H9 (cell line): ENCODE data around the gene KRTAP10-11. TPM values are rescaled to one million over a fixed set of nuclear protein-coding genes. Genes with fewer than 3 reads are reported as not detected.

Experiments used
- DNase-seq: peaks from one replicate; pipeline ENCODE4 v3.0.0-alpha.2; 2017
- H2AFZ ChIP-seq: one replicate; pipeline ENCODE4 v1.6.1; 2013; ENCODE audit warnings: mild to moderate bottlenecking, low read length, control low read depth, moderate library complexity
- H2AK5ac ChIP-seq: 2 replicates; pipeline ENCODE4 v1.6.1; 2013; ENCODE audit warnings: low read length, control low read depth, mixed read lengths; ENCODE audit not compliant: insufficient read length
- H2BK120ac ChIP-seq: one replicate; pipeline ENCODE4 v1.6.1; 2013; ENCODE audit warnings: low read depth, mild to moderate bottlenecking, low read length, control low read depth, inconsistent platforms; ENCODE audit not compliant: poor library complexity, severe bottlenecking
- H2BK12ac ChIP-seq: 2 replicates; pipeline ENCODE4 v1.6.1; 2013; ENCODE audit warnings: low read length, control low read depth, mixed read lengths, low read depth; ENCODE audit not compliant: insufficient read length
- H2BK15ac ChIP-seq: 2 replicates; pipeline ENCODE4 v1.6.1; 2013; ENCODE audit warnings: low read depth, low read length, control low read depth
- H2BK20ac ChIP-seq: one replicate; pipeline ENCODE4 v1.6.1; 2013; ENCODE audit warnings: low read depth, mild to moderate bottlenecking, low read length, control low read depth, inconsistent platforms; ENCODE audit not compliant: poor library complexity, severe bottlenecking
- H2BK5ac ChIP-seq: 2 replicates; pipeline ENCODE4 v1.6.1; 2013; ENCODE audit warnings: low read length, control low read depth, mixed read lengths; ENCODE audit not compliant: insufficient read length
- H3K14ac ChIP-seq: 2 replicates; pipeline ENCODE4 v1.6.1; 2013; ENCODE audit warnings: low read length, control low read depth; ENCODE audit not compliant: insufficient read depth
- H3K18ac ChIP-seq: 2 replicates; pipeline ENCODE4 v1.6.1; 2013; ENCODE audit warnings: low read depth, mild to moderate bottlenecking, mixed read lengths, low read length, control low read depth; ENCODE audit not compliant: insufficient read length
- H3K23ac ChIP-seq: 2 replicates; pipeline ENCODE4 v1.6.1; 2013; ENCODE audit warnings: low read length, control low read depth, mixed read lengths, low read depth; ENCODE audit not compliant: insufficient read length
- H3K23me2 ChIP-seq: 2 replicates; pipeline ENCODE4 v1.6.1; 2013; ENCODE audit warnings: low read depth, mild to moderate bottlenecking, mixed read lengths, low read length, control low read depth; ENCODE audit not compliant: insufficient read length, poor library complexity, severe bottlenecking
- H3K27ac ChIP-seq: 2 replicates; pipeline ENCODE4 v1.5.1; 2013; ENCODE audit warnings: low read length, control low read depth, mixed read lengths, low read depth; ENCODE audit not compliant: insufficient read length
- H3K27me3 ChIP-seq: 2 replicates; pipeline ENCODE4 v1.6.1; 2013; ENCODE audit warnings: low read length, control low read depth, inconsistent platforms; ENCODE audit not compliant: insufficient read depth
- H3K4ac ChIP-seq: 2 replicates; pipeline ENCODE4 v1.6.1; 2013; ENCODE audit warnings: low read depth, mild to moderate bottlenecking, control low read depth, inconsistent platforms, low read length, moderate library complexity
- H3K4me1 ChIP-seq: 2 replicates; pipeline ENCODE4 v1.6.1; 2013; ENCODE audit warnings: low read length, control low read depth, inconsistent platforms; ENCODE audit not compliant: insufficient read depth
- H3K4me2 ChIP-seq: 2 replicates; pipeline ENCODE4 v1.6.1; 2013; ENCODE audit warnings: low read length, control low read depth, mixed read lengths; ENCODE audit not compliant: insufficient read length, insufficient read depth
- H3K56ac ChIP-seq: 2 replicates; pipeline ENCODE4 v1.6.1; 2013; ENCODE audit warnings: low read depth, mild to moderate bottlenecking, mixed read lengths, low read length, control low read depth; ENCODE audit not compliant: insufficient read length
- H3K79me1 ChIP-seq: 2 replicates; pipeline ENCODE4 v1.6.1; 2013; ENCODE audit warnings: low read depth, mild to moderate bottlenecking, moderate library complexity, low read length, control low read depth, inconsistent platforms; ENCODE audit not compliant: insufficient read depth, poor library complexity, severe bottlenecking
- H3K79me2 ChIP-seq: 2 replicates; pipeline ENCODE4 v1.6.1; 2013; ENCODE audit warnings: low read length, control low read depth, inconsistent platforms; ENCODE audit not compliant: insufficient read depth
- H3K9ac ChIP-seq: 2 replicates; pipeline ENCODE4 v1.6.1; 2013; ENCODE audit warnings: low read length, control low read depth, mixed read lengths; ENCODE audit not compliant: insufficient read length; ENCODE audit errors: extremely low read depth
- H3K9me3 ChIP-seq: one replicate; pipeline ENCODE4 v1.6.1; 2013; ENCODE audit warnings: low read depth, low read length, inconsistent platforms; ENCODE audit not compliant: control insufficient read depth
- H3T11ph ChIP-seq: one replicate; pipeline ENCODE4 v1.6.1; 2013; ENCODE audit warnings: mild to moderate bottlenecking, low read length, control low read depth, inconsistent platforms
- H4K20me1 ChIP-seq: one replicate; pipeline ENCODE4 v1.6.1; 2013; ENCODE audit not compliant: control insufficient read depth, insufficient read length, insufficient read depth
- H4K5ac ChIP-seq: 2 replicates; pipeline ENCODE4 v1.6.1; 2013; ENCODE audit warnings: low read depth, mild to moderate bottlenecking, mixed read lengths, low read length, control low read depth; ENCODE audit not compliant: insufficient read length
- H4K8ac ChIP-seq: replicated peaks from 2 replicates; pipeline ENCODE4 v1.6.1; 2013; ENCODE audit warnings: low read length, control low read depth, mixed read lengths, low read depth; ENCODE audit not compliant: insufficient read length
- H4K91ac ChIP-seq: 2 replicates; pipeline ENCODE4 v1.6.1; 2013; ENCODE audit warnings: low read depth, mild to moderate bottlenecking, moderate library complexity, mixed read lengths, low read length, control low read depth; ENCODE audit not compliant: insufficient read length
- H3K27ac Mint-ChIP-seq, 3 experiments: 2 replicates in 2 of 3; 3 replicates in 1 of 3; pipeline ENCODE4 v1.8.0; 2020 to 2021; ENCODE audit warnings: mixed read lengths in 3 of 3, mild to moderate bottlenecking in 1 of 3, moderate library complexity in 1 of 3
- H3K27me3 Mint-ChIP-seq: 2 replicates; pipeline ENCODE4 v1.8.0; 2021; ENCODE audit warnings: low read depth, mild to moderate bottlenecking, moderate library complexity, mixed read lengths
- H3K36me3 Mint-ChIP-seq, 3 experiments: 2 replicates in 2 of 3; 3 replicates in 1 of 3; pipeline ENCODE4 v1.8.0; 2020 to 2021; ENCODE audit warnings: low read depth in 3 of 3, mixed read lengths in 3 of 3; ENCODE audit not compliant: insufficient read depth in 1 of 3
- H3K4me1 Mint-ChIP-seq, 2 experiments: 2 replicates each; pipeline ENCODE4 v1.8.0; 2020; ENCODE audit warnings: mixed read lengths in 2 of 2
- H3K4me3 Mint-ChIP-seq, 2 experiments: 2 replicates in 1 of 2; 3 replicates in 1 of 2; pipeline ENCODE4 v1.8.0; 2020 to 2021; ENCODE audit warnings: mild to moderate bottlenecking in 2 of 2, mixed read lengths in 2 of 2, moderate library complexity in 1 of 2
- H3K9me3 Mint-ChIP-seq, 2 experiments: 2 replicates in 1 of 2; 3 replicates in 1 of 2; pipeline ENCODE4 v1.8.0; 2020; ENCODE audit warnings: mild to moderate bottlenecking in 2 of 2, mixed read lengths in 2 of 2, moderate library complexity in 1 of 2
- WGBS: extraction: QIAGEN DNeasy Blood & Tissue Kit; methylation state at CpG from one replicate; pipeline ENCODE4 v1.1.7; 2013; ENCODE audit warnings: missing lambda C conversion rate, low lambda C conversion rate, mixed read lengths; ENCODE audit not compliant: insufficient read length; ENCODE audit errors: extremely low coverage; 5-methylcytosine and 5-hydroxymethylcytosine counted together
- total RNA-seq: library from RNA; stranded (reverse); gene quantifications from 2 replicates; pipeline ENCODE4 v1.2.1, GENCODE V29; 2021
- TF ChIP-seq, protein P1 (sequence below): fragments of 200-600 bp; sonication (generic); conservative IDR thresholded peaks from 3 replicates; pipeline ENCODE4 v1.8.0; 2021; ENCODE audit warnings: antibody characterized with exemption, mild to moderate bottlenecking

Gene KRTAP10-11
- total RNA-seq, 1 experiment from 2014 or later = not detected

DNA sequence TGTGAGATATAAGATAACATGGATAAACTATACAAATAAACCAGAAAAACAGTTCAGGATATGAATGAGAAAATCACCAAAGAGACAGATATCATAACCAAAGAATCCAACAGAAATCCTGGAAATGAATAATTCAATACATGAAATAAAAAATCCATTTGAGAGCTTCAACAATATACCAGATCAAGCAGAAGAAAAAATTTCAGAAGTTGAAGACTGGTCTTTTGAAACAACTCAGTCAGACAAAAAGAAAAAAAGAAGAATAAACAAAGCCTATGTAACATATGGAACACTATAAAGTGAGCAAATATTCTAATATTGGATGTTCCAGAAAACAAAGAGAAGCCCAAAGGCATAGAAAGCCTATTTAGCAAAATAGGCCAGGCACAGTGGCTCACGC is 25.7 kb downstream of the KRTAP10-11 start:
- Histone ChIP-seq H3K9me3 (no peaks in the 10 kb centered on the region), H2BK20ac (no peak overlapping the region), H4K91ac (no peak overlapping the region), H2BK12ac (no peak overlapping the region), H3K23me2 (no peaks in the 10 kb centered on the region), H3K56ac (no peak overlapping the region), H4K5ac (no peak overlapping the region), H2AFZ (no peak overlapping the region), H3K27ac (no peak overlapping the region), H3K79me2 (no peaks in the 10 kb centered on the region), H3T11ph (no peak overlapping the region), H2BK5ac (no peak overlapping the region), H4K8ac (no peak overlapping the region), H3K14ac (no peak overlapping the region), H3K23ac (no peak overlapping the region), H2BK120ac (no peak overlapping the region), H3K9ac (no peak overlapping the region), H3K4me2 (no peak overlapping the region), H3K79me1 (no peaks in the 10 kb centered on the region), H3K18ac (no peak overlapping the region), H2BK15ac (no peak overlapping the region), H2AK5ac (no peak overlapping the region), H3K4me1 (no peaks in the 10 kb centered on the region), H3K4ac (no peak overlapping the region), H3K27me3 (no peaks in the 10 kb centered on the region), H4K20me1 (no peaks in the 10 kb centered on the region)
- Mint-ChIP-seq H3K27ac (no peak overlapping the region), H3K36me3 (peaks cover 12 to 43% (median 17%) of the 10 kb centered on the region in 3 experiments), H3K27me3 (peaks cover 9% of the 10 kb centered on the region), H3K9me3 (peaks cover 38 to 51% of the 10 kb centered on the region in 2 experiments), H3K4me1 (no peaks in the 10 kb centered on the region; a peak in 1 of 4 replicates), H3K4me3 (no peak overlapping the region)
- TF ChIP-seq, protein P1, sequence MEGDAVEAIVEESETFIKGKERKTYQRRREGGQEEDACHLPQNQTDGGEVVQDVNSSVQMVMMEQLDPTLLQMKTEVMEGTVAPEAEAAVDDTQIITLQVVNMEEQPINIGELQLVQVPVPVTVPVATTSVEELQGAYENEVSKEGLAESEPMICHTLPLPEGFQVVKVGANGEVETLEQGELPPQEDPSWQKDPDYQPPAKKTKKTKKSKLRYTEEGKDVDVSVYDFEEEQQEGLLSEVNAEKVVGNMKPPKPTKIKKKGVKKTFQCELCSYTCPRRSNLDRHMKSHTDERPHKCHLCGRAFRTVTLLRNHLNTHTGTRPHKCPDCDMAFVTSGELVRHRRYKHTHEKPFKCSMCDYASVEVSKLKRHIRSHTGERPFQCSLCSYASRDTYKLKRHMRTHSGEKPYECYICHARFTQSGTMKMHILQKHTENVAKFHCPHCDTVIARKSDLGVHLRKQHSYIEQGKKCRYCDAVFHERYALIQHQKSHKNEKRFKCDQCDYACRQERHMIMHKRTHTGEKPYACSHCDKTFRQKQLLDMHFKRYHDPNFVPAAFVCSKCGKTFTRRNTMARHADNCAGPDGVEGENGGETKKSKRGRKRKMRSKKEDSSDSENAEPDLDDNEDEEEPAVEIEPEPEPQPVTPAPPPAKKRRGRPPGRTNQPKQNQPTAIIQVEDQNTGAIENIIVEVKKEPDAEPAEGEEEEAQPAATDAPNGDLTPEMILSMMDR = no peak
- WGBS = no CpG with 5 or more reads among the region's 1 CpG
- DNase-seq = no peak
